A549 (cell line): ENCODE data around the gene ECI1.

ENCODE experiments used
- CEBPB ChIP-seq, 2 experiments: fragments of >200 bp in 1 of 2; sonication (Bioruptor Twin) in 1 of 2; formaldehyde crosslinking in 1 of 2; IDR thresholded peaks; 2 replicates each; pipeline ENCODE4 v1.6.1; 2012 to 2016
- JUNB ChIP-seq: fragments of >200 bp; sonication (Bioruptor Twin); formaldehyde crosslinking; IDR thresholded peaks from 2 replicates; pipeline ENCODE4 v1.6.1; 2016
- POLR2A ChIP-seq: IDR thresholded peaks from 2 replicates; pipeline ENCODE4 v1.6.1; 2012; ENCODE audit warnings: mild to moderate bottlenecking, low read length
- RAD21 ChIP-seq, 2 experiments: fragments of >200 bp in 1 of 2; sonication (Bioruptor Twin) in 1 of 2; formaldehyde crosslinking in 1 of 2; IDR thresholded peaks in 1 of 2; conservative IDR thresholded peaks in 1 of 2; 2 replicates in 1 of 2; 3 replicates in 1 of 2; pipeline ENCODE4 v1.6.1; 2012 to 2018; ENCODE audit warnings: inconsistent platforms in 1 of 2
- RCOR1 ChIP-seq: fragments of 150-350 bp; IDR thresholded peaks from 2 replicates; pipeline ENCODE4 v1.6.1; 2014; ENCODE audit warnings: antibody characterized with exemption, low read length, low read depth
- TF ChIP-seq, protein P1 (sequence below): fragments of 150-350 bp; IDR thresholded peaks from 2 replicates; pipeline ENCODE4 v1.6.1; 2014; ENCODE audit warnings: low read depth, mild to moderate bottlenecking, low read length
- TF ChIP-seq, protein P2 (sequence below): fragments of >200 bp; sonication (Bioruptor Twin); formaldehyde crosslinking; IDR thresholded peaks from 3 replicates; pipeline ENCODE4 v1.5.1; 2016

DNA sequence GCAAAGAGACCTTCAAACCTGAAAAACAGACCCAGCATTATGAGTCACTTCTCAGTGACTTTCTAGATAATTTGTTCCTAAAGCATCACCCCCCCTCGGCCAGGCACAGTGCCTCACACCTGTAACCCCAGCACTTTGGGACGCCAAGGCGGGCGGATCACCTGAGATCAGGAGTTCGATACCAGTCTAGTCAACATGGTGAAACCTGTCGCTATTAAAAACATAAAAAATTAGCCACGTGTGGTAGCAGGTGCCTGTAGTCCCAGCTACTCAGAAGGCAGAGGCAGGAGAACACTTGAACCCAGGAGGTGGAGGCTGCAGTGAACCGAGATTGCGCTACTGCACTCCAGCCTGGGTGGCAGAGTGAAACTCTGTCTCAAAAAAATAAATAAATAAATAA, 40.8 kb upstream of the ECI1 start:
- TF ChIP-seq JUNB (no peak), RAD21 (conservative IDR thresholded peaks at IDR 0.05 in 1 of 2, IDR thresholded peaks at IDR 0.05 in 1 of 2) (no peak), RCOR1 (no peak), POLR2A (no peak), CEBPB (IDR thresholded peaks at IDR 0.05) (no peak)
- TF ChIP-seq, protein P1, sequence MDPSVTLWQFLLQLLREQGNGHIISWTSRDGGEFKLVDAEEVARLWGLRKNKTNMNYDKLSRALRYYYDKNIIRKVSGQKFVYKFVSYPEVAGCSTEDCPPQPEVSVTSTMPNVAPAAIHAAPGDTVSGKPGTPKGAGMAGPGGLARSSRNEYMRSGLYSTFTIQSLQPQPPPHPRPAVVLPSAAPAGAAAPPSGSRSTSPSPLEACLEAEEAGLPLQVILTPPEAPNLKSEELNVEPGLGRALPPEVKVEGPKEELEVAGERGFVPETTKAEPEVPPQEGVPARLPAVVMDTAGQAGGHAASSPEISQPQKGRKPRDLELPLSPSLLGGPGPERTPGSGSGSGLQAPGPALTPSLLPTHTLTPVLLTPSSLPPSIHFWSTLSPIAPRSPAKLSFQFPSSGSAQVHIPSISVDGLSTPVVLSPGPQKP: no peak
- TF ChIP-seq, protein P2, sequence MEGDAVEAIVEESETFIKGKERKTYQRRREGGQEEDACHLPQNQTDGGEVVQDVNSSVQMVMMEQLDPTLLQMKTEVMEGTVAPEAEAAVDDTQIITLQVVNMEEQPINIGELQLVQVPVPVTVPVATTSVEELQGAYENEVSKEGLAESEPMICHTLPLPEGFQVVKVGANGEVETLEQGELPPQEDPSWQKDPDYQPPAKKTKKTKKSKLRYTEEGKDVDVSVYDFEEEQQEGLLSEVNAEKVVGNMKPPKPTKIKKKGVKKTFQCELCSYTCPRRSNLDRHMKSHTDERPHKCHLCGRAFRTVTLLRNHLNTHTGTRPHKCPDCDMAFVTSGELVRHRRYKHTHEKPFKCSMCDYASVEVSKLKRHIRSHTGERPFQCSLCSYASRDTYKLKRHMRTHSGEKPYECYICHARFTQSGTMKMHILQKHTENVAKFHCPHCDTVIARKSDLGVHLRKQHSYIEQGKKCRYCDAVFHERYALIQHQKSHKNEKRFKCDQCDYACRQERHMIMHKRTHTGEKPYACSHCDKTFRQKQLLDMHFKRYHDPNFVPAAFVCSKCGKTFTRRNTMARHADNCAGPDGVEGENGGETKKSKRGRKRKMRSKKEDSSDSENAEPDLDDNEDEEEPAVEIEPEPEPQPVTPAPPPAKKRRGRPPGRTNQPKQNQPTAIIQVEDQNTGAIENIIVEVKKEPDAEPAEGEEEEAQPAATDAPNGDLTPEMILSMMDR: no peak
